ENCODE data around the gene MRPS9.

Gene MRPS9

GRCh38 chr2:105149272-105149671, 111.4 kb downstream of the MRPS9 start:
- no peak for TF ChIP-seq CTCF (IDR thresholded peaks at IDR 0.05)

More at GRCh38 chr2:105149272-105149671, 111.4 kb downstream of the MRPS9 start:
- Histone ChIP-seq H3K27ac (no peak overlapping the region), H3K4me1 (ENCODE audit: control insufficient read depth in 1 of 2, insufficient read depth in 1 of 2, low read depth in 1 of 2, low read length in 1 of 2) (no peaks in the 10 kb centered on the region), H3K27me3 (peaks cover 50% of the 10 kb centered on the region), H3K4me3 (ENCODE audit: low read depth in 1 of 2, low read length in 1 of 2) (no peak overlapping the region), H3K9me3 (no peaks in the 10 kb centered on the region), H3K36me3 (no peaks in the 10 kb centered on the region)
